Panc1 (cell line): Measurements from ENCODE around the gene GPS1. TPM values are rescaled to one million over a fixed set of nuclear protein-coding genes. Genes with fewer than 3 reads are reported as not detected.

ENCODE experiments used
- ATAC-seq: fragments of 200-7000 bp; cut with Tn5 transposase; 2 replicates; pipeline ENCODE4 v1.9.1; 2020; ENCODE audit warnings: mild to moderate bottlenecking, moderate library complexity
- BruUV-seq: library from RNA; stranded (reverse); fragments of 400-500 nt; replicated peaks from 2 replicates; lab custom pipeline; 2021; lab: Mats Ljungman, UMichigan
- CTCF ChIA-PET: fragments of 300-600 bp; sonication (Branson Sonifier 250); formaldehyde crosslinking; loops from one replicate; lab custom pipeline; 2022; ENCODE audit warnings: antibody characterized with exemption; lab: Charles Lee
- POLR2A ChIA-PET: fragments of 300-600 bp; sonication (Branson Sonifier 250); formaldehyde crosslinking; loops from one replicate; lab custom pipeline; 2022; ENCODE audit warnings: antibody characterized with exemption; lab: Charles Lee
- DNase-seq: peaks from one replicate; pipeline ENCODE4 v3.0.0-alpha.2; 2010; ENCODE audit warnings: low read depth, low spot score
- H3K27ac ChIP-seq: 2 replicates; pipeline ENCODE4 v1.5.1; 2011; ENCODE audit warnings: mild to moderate bottlenecking, low read length, inconsistent platforms
- H3K27me3 ChIP-seq: fragments of 200-500 bp; sonication (Bioruptor generic); 2 replicates; pipeline ENCODE4 v1.6.0; 2014; ENCODE audit warnings: low read length, inconsistent platforms; ENCODE audit not compliant: control insufficient read depth, insufficient read depth
- H3K36me3 ChIP-seq: fragments of 200-500 bp; sonication (Bioruptor generic); 2 replicates; pipeline ENCODE4 v1.5.1; 2014; ENCODE audit warnings: inconsistent platforms, mild to moderate bottlenecking, low read length, moderate library complexity; ENCODE audit not compliant: control insufficient read depth, insufficient read depth
- H3K4me1 ChIP-seq: 2 replicates; pipeline ENCODE4 v1.5.1; 2011; ENCODE audit warnings: inconsistent platforms, mild to moderate bottlenecking, low read length, moderate library complexity; ENCODE audit not compliant: control insufficient read depth, insufficient read depth
- H3K4me3 ChIP-seq, 2 experiments: 2 replicates each; pipeline ENCODE4 v1.5.1; 2011 to 2012; ENCODE audit warnings: low read depth in 2 of 2, low read length in 2 of 2, mild to moderate bottlenecking in 2 of 2, inconsistent platforms in 1 of 2, moderate library complexity in 1 of 2
- H3K9me3 ChIP-seq: fragments of 200-500 bp; sonication (Bioruptor generic); 2 replicates; pipeline ENCODE4 v1.5.1; 2014; ENCODE audit warnings: low read depth, mild to moderate bottlenecking, inconsistent platforms, low read length, moderate library complexity; ENCODE audit not compliant: control insufficient read depth, insufficient read depth
- POLR2AphosphoS5 ChIP-seq: IDR thresholded peaks from 2 replicates; pipeline ENCODE4 v1.6.1; 2012; ENCODE audit warnings: mild to moderate bottlenecking, low read depth, low read length, moderate library complexity
- SIN3A ChIP-seq: IDR thresholded peaks from 2 replicates; pipeline ENCODE4 v1.6.1; 2012; ENCODE audit warnings: low read depth, mild to moderate bottlenecking, low read length, moderate library complexity, borderline replicate concordance; ENCODE audit not compliant: insufficient read depth
- TCF7L2 ChIP-seq: IDR thresholded peaks from 2 replicates; pipeline ENCODE4 v1.6.1; 2011; ENCODE audit warnings: mild to moderate bottlenecking, low read depth, low read length, inconsistent platforms
- in situ Hi-C: cut with HindIII; loops from 2 replicates; pipeline ENCODE4 v1.10.0; 2016; ENCODE audit warnings: low sequenced_read_pairs, low pct_unique_long_range_greater_than_20kb
- intact Hi-C: fragments of 100-400 bp; cut with micrococcal nuclease; formaldehyde crosslinking; loops from one replicate; pipeline ENCODE4 v1.10.0; 2022; ENCODE audit not compliant: unreplicated experiment
- total RNA-seq: library from RNA; stranded (reverse); gene quantifications from one replicate; pipeline ENCODE4 v1.2.1, GENCODE V29; 2021; ENCODE audit not compliant: unreplicated experiment
- TF ChIP-seq, protein P1 (sequence below), 2 experiments: IDR thresholded peaks; 2 replicates each; pipeline ENCODE4 v1.6.1; 2011 to 2012; ENCODE audit warnings: low read depth in 2 of 2, control low read depth in 1 of 2, low read length in 1 of 2, mild to moderate bottlenecking in 1 of 2, moderate library complexity in 1 of 2; ENCODE audit not compliant: insufficient read depth in 1 of 2
- TF ChIP-seq, protein P2 (sequence below): fragments of 450-650 bp; IDR thresholded peaks from 2 replicates; pipeline ENCODE4 v1.5.1; 2017; ENCODE audit warnings: mild to moderate bottlenecking

The GPS1 gene
- total RNA-seq, 1 experiment from 2014 or later, result 175 TPM

DNA sequence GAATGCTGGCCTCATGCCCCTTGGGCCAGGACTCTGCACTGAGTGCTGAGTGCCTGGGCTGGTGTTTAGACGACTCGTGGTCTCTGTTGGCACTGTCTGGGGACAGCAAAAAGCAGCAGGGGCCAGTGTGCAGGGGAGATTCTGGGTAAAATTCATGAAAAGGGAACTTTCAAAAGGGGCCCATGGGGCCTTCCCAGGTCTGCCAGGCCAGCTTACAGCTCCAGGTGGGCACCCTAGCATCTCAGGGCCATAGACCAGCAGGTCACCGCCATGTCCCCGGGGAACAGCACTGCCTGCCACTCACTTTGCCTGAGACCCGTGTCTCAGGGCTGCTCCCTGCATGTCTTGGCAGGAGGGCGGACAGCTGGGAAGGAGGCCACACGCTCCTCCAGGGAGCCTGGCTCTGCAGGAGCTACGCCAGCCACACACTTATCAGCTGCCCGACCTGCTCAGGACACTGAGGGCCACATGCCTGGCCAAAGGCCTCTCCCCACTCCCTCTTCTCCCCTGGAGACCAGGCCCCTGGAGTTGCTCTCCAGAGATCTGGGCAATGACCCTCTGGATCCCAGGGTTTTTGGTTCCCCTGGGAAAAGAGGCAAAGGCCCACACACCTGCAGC is 55.1 kb downstream of the GPS1 start:
- CTCF ChIA-PET, result interaction anchor here (0.8 to 1.4 kb wide), 3 partner anchors 47 to 100 kb away, joined by 3 to 9 read pairs (median 5); no protein-coding TSS in a partner anchor
- intact Hi-C loops, result loop anchor here (10.0 kb wide), 1 partner anchor 128 kb away; no protein-coding TSS in a partner anchor
- H3K27me3 ChIP-seq, result no peaks in the 10 kb centered on the region
- no peak for TF ChIP-seq POLR2AphosphoS5
- TF ChIP-seq, protein P1, sequence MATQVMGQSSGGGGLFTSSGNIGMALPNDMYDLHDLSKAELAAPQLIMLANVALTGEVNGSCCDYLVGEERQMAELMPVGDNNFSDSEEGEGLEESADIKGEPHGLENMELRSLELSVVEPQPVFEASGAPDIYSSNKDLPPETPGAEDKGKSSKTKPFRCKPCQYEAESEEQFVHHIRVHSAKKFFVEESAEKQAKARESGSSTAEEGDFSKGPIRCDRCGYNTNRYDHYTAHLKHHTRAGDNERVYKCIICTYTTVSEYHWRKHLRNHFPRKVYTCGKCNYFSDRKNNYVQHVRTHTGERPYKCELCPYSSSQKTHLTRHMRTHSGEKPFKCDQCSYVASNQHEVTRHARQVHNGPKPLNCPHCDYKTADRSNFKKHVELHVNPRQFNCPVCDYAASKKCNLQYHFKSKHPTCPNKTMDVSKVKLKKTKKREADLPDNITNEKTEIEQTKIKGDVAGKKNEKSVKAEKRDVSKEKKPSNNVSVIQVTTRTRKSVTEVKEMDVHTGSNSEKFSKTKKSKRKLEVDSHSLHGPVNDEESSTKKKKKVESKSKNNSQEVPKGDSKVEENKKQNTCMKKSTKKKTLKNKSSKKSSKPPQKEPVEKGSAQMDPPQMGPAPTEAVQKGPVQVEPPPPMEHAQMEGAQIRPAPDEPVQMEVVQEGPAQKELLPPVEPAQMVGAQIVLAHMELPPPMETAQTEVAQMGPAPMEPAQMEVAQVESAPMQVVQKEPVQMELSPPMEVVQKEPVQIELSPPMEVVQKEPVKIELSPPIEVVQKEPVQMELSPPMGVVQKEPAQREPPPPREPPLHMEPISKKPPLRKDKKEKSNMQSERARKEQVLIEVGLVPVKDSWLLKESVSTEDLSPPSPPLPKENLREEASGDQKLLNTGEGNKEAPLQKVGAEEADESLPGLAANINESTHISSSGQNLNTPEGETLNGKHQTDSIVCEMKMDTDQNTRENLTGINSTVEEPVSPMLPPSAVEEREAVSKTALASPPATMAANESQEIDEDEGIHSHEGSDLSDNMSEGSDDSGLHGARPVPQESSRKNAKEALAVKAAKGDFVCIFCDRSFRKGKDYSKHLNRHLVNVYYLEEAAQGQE (IDR thresholded peaks at IDR 0.05; ENCODE audit: insufficient read depth in 1 of 2, low read depth in 2 of 2, low read length in 1 of 2), result no peak
- TF ChIP-seq, protein P2, sequence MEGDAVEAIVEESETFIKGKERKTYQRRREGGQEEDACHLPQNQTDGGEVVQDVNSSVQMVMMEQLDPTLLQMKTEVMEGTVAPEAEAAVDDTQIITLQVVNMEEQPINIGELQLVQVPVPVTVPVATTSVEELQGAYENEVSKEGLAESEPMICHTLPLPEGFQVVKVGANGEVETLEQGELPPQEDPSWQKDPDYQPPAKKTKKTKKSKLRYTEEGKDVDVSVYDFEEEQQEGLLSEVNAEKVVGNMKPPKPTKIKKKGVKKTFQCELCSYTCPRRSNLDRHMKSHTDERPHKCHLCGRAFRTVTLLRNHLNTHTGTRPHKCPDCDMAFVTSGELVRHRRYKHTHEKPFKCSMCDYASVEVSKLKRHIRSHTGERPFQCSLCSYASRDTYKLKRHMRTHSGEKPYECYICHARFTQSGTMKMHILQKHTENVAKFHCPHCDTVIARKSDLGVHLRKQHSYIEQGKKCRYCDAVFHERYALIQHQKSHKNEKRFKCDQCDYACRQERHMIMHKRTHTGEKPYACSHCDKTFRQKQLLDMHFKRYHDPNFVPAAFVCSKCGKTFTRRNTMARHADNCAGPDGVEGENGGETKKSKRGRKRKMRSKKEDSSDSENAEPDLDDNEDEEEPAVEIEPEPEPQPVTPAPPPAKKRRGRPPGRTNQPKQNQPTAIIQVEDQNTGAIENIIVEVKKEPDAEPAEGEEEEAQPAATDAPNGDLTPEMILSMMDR, result no peak
- no peak for TF ChIP-seq TCF7L2
- TF ChIP-seq SIN3A, result no peak
- no peaks in the 10 kb centered on the region for H3K36me3 ChIP-seq
- H3K27ac ChIP-seq, result peak overlapping the region; percentile 97
- H3K9me3 ChIP-seq, result no peaks in the 10 kb centered on the region
- POLR2A ChIA-PET, result interaction anchor here (0.7 kb wide), 1 partner anchor 76 kb away, joined by 3 read pairs; no protein-coding TSS in a partner anchor
- no TSS peak for BruUV-seq
- peaks cover 62% of the 10 kb centered on the region for H3K4me1 ChIP-seq
- no peak for DNase-seq
- H3K4me3 ChIP-seq, result peak overlapping the region in 1 of 2 experiments; percentile 24; a peak in 2 of 4 replicates
- in situ Hi-C loops, result no loop called here
- peak; percentile 1; the same call in 1 of the 2 replicates for ATAC-seq

Other genes starting within 250 kb of the GPS1 start
- gene GCGR, start 247.7 kb upstream of the GPS1 start, total RNA-seq, result 1.6 TPM
- gene MCRIP1, start 218.6 kb upstream of the GPS1 start, total RNA-seq, result 115 TPM
- not detected for gene PPP1R27, start 216.8 kb upstream of the GPS1 start, total RNA-seq
- 759 TPM for gene P4HB, start 191.4 kb upstream of the GPS1 start, total RNA-seq
- 420 TPM for gene ARHGDIA, start 180.6 kb upstream of the GPS1 start, total RNA-seq
- gene ALYREF, start 160.3 kb upstream of the GPS1 start, total RNA-seq, result 253 TPM
- 218 TPM for gene ANAPC11, start 160.2 kb upstream of the GPS1 start, total RNA-seq
- 3.9 TPM for gene NPB, start 149.7 kb upstream of the GPS1 start, total RNA-seq
- gene PCYT2, start 140.5 kb upstream of the GPS1 start, total RNA-seq, result 91.2 TPM
- 82.5 TPM for gene SIRT7, start 133.7 kb upstream of the GPS1 start, total RNA-seq
- 57.0 TPM for gene MAFG, start 124.2 kb upstream of the GPS1 start, total RNA-seq
- gene PYCR1, start 114.6 kb upstream of the GPS1 start, total RNA-seq, result 212 TPM
- not detected for gene MYADML2, start 104.7 kb upstream of the GPS1 start, total RNA-seq
- 2.0 TPM for gene NOTUM, start 90.7 kb upstream of the GPS1 start, total RNA-seq
- 64.7 TPM for gene ASPSCR1, start 74.3 kb upstream of the GPS1 start, total RNA-seq
- gene CENPX, start 29.0 kb upstream of the GPS1 start, total RNA-seq, result 187 TPM
- gene LRRC45, start 28.6 kb upstream of the GPS1 start, total RNA-seq, result 29.9 TPM
- 39.4 TPM for gene RAC3, start 20.2 kb upstream of the GPS1 start, total RNA-seq
- 128 TPM for gene DCXR, start 14.2 kb upstream of the GPS1 start, total RNA-seq
- 43.4 TPM for gene RFNG, start 87 bp upstream of the GPS1 start, total RNA-seq
- 115 TPM for gene DUS1L, start 13.9 kb downstream of the GPS1 start, total RNA-seq
- 956 TPM for gene FASN, start 46.3 kb downstream of the GPS1 start, total RNA-seq
- gene CCDC57, start 160.9 kb downstream of the GPS1 start, total RNA-seq, result 63.6 TPM
- gene SLC16A3, start 177.1 kb downstream of the GPS1 start, total RNA-seq, result 581 TPM
- gene CSNK1D, start 221.8 kb downstream of the GPS1 start, total RNA-seq, result 234 TPM